GM18517 (cell line): Measurements from ENCODE around the gene TTC5.
"Not testable (repeated sequence)": the region's sequence is repeated elsewhere in the genome, so short reads cannot be mapped to it uniquely, and the experiment has no call there.

Experiments
- ATAC-seq: cut with Tn5 transposase; IDR thresholded peaks from one replicate; pipeline ENCODE4 v1.9.1; 2021; ENCODE audit warnings: mild to moderate bottlenecking, moderate library complexity; ENCODE audit not compliant: unreplicated experiment

Gene TTC5

GRCh38 chr14:20305265-20306078 is at the start of gene TTC5:
Gene TTC5, minus strand, starts transcription at chr14:20305951. Its CDS starts 14 bp downstream, at chr14:20305937.
- ATAC-seq: peak; percentile 93

- ATAC-seq: no peak
These were observed 45.1 kb upstream of the TTC5 start for GRCh38 chr14:20350860-20351259.

DNA sequence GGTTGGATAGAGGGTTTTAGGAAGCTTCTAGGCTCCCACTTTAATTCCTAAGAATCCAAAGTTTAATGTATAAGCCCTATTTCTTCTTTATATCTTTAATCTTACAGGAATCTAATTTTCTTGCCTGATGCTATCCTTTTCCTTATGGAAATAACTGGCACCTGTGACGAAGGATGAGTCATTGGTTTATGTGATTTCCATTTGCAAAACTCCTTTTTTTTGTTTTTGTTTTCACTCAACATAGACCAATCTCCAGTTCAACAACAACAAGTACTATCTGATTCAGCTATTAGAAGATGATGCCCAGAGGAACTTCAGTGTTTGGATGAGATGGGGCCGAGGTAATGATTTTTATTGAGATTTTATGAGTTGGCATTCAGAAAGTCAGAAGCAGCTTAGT is 44.5 kb upstream of the TTC5 start:
- no peak for ATAC-seq

GRCh38 chr14:20347747-20348146 is 42.0 kb upstream of the TTC5 start:
- no peak for ATAC-seq

DNA sequence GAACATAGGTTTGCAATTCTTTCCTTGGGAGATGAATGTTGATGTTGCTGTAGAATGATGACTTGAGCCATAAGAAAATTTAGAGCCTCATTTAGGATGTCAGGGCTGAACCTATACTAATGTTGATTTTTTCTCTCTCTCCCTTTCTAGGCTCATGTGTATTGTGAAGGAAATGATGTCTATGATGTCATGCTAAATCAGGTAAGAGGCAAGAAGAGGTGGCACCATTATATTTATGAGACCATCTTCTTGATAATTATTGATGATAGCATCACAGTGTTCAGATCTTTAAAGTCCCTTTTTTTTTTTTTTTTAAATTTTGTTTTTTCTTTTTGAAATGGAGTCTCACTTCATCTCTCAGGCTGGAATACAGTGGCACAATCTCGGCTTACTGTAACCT is 41.0 kb upstream of the TTC5 start:
- ATAC-seq: no peak

GRCh38 chr14:20345366-20345765 is 39.6 kb upstream of the TTC5 start:
- no peak for ATAC-seq

GRCh38 chr14:20343862-20344220 is 38.1 kb upstream of the TTC5 start:
- ATAC-seq: no peak

GRCh38 chr14:20343092-20343861 is 37.5 kb upstream of the TTC5 start, which contains the start of gene PARP2:
Gene PARP2, plus strand, starts transcription at chr14:20343635. Its CDS starts 7 bp downstream, at chr14:20343642.
- ATAC-seq: peak; percentile 91

DNA sequence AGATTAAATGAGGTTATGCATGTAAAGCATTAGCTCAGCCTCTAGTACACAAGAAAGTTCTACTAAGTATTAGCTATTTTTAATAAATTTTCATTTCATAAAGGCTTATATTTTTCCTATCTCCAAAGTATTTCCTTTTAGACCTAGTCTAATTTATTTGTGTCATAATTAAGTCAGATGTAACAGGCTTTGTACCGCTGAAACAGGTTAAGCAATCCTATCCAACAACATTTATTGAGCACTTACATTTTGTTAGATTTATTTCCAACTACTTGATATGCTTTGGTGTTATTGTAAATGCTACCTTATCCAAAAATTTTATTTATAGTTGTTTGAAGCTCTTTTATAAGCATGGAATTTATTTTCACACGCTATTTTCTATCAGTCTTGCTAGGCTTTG is 35.9 kb upstream of the TTC5 start:
- ATAC-seq: no peak

DNA sequence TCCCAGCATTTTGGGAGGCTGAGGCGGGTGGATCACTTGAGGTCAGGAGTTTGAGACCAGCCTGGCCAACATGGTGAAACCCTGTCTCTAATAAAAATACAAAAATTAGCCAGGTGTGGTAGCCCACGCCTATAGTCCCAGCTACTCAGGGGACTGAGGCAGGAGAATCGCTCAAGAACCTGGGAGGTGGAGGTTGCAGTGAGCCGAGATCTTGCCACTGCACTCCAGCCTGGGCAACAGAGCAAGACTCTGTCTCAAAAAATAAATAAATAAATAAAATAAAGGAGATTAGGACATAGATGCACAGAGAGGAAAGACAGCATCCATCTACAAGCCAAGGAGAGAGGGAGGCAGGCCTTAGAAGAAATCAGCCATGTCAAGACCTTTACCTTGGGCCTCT is 35.3 kb upstream of the TTC5 start:
- ATAC-seq: not testable (repeated sequence)

DNA sequence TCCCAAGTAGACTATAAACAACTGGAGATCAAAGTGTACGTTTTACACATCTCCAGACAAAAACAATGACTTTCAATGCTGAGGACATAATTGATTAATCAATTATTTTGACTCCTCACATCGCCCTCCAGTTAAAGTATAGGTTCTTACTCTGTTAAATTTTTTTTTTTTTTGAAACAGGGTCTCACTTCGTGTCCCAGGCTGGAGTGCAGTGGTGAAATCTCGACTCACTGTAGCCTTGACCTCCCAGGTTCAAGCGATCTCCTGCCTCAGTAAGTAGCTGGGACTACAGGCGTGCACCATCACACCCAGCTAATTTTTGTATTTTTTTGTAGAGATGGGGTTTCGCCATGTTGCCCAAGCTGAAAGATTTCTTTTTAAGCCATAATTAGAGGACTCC is 28.3 kb upstream of the TTC5 start:
- ATAC-seq: no peak

GRCh38 chr14:20333494-20333841 is 27.7 kb upstream of the TTC5 start:
- no peak for ATAC-seq

- ATAC-seq: peak; percentile 97
These were observed 27.2 kb upstream of the TTC5 start, which contains the start of gene CCNB1IP1 for GRCh38 chr14:20332788-20333493. Gene CCNB1IP1, minus strand, starts transcription at chr14:20333279. Its CDS starts 16,756 bp downstream, at chr14:20316523.

GRCh38 chr14:20332431-20332787 is 26.7 kb upstream of the TTC5 start:
- ATAC-seq: no peak

- no peak for ATAC-seq
These were observed 25.4 kb upstream of the TTC5 start for GRCh38 chr14:20331053-20331613.

- ATAC-seq: no peak
These were observed 23.6 kb upstream of the TTC5 start for GRCh38 chr14:20329355-20329754.

DNA sequence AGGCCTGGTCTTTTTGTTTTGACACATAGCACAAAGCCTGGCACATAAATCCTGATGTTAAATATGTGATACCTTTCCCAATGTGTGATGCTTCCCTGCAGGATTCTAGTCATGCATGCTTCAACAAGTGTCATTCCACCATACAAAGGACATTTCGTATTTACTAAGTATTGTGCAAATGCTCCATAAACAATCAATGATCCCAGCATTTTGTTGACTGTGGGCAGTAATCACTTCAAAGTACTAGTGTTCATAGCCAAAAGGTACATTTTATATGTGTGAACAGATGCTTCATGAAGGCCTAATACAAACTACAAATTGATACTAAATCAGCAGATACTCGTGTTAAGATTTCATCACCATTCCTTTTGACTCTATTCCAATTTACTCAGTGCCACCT is 23.0 kb upstream of the TTC5 start:
- ATAC-seq: no peak

DNA sequence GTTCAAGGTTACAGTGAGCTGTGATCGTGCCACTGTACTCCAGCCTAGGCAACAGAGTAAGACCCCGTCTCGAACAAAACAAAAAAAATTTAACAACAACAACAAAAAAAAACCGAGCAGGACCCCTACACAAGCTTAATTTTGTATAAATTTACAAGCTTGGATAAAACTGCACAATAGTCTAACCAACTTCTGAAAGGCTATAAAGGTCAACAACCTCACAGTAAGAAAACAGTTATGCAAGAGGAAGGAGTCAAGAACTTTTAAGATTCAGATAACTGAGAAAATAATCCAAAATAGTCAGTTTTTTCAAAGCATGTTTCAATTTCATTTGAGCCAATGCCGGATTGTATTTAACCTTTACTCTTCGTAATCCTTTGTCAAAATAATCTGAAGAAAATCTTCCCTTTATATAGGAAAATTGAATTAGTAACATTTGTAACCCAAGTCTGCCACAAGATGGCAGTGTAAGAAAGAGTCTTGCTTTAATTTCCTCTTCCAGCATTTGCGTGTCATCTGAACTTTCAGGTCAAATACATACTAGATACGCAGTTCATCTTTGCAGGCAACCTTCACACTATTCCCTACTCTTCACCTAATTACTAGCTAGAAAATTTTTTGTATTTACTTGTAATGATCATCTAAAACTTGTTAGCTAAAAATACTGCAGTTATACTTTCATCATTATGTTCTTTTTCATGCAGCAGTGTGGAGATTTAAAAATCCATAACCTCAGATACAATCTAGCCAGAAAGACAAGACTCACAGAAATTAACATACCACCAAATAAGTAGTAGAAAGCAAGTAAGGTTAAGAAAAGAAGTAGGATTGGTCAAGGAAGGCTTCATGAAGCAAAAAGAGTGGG is 21.5 kb upstream of the TTC5 start:
- ATAC-seq: peak; percentile 56

- no peak for ATAC-seq
These were observed 12.0 kb upstream of the TTC5 start for GRCh38 chr14:20317720-20318119.

DNA sequence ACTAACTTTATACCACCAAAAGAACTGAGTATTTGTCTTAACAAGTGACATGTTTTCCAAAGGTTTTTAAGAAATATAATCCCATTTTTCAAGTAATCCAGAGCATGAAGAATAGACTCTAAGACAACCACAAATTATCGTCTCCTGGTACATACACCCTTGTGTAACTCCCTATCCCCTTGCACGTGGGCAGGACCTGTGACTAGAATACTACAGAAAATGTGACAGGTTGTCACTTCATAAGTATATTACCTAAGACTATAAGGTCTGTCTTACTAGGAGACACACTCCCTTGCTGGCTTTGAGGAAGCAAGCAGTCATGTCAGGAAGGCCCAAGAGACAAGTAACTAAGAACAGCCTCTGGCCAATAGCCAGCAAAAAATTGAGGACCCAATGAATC is 8.3 kb upstream of the TTC5 start:
- no peak for ATAC-seq
